Measurements from ENCODE around the gene TRPC4AP. TPM values are rescaled to one million over a fixed set of nuclear protein-coding genes. Genes with fewer than 3 reads are reported as not detected.

Gene TRPC4AP
- total RNA-seq, 1 experiment from 2014 or later = 44.9 TPM

GRCh38 chr20:35059110-35059509, 33.5 kb downstream of the TRPC4AP start:
- no peak for DNase-seq (ENCODE audit: low read depth)

- DNase-seq (ENCODE audit: low read depth) = no peak
Observed at GRCh38 chr20:35055445-35056276, 36.9 kb downstream of the TRPC4AP start.

DNA sequence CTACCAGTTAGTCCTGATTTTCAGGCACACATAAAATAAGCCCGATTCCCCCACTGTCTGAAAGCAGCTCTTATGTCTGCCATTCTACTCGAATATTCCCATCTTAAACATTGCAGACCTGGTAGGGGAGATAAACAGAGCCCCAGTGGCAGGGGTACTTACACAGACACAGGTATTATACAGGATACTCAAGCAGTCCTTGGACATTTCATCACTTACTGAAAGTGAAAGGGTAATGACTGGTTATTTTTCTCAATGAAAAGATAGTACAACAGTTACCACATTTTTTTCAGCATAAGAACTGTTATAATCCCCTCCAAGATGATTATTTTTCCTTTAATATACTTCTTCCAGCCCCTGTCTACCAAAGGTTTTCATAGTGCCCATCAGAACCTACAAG, 37.8 kb downstream of the TRPC4AP start:
- no peak for DNase-seq (ENCODE audit: low read depth)

DNA sequence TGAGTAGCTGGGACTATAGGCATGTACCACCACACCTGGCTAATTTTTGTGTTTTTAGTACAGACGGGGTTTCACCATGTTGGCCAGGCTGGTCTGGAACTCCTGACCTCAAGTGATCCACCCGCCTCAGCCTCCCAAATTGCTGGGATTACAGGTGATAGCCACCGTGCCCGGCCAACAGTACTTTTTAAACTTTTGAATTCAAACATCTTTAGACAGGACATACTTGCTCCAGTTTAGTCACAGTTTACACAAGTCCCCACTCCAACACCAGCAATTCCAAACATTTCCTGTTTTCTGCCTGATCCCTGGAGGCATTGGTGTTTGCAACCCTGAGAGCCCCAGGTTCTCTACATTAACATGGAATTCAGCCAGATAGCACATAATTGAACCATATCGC, 40.0 kb downstream of the TRPC4AP start:
- DNase-seq (ENCODE audit: low read depth) = peak; percentile 8

- DNase-seq (ENCODE audit: low read depth) = no peak
Observed at GRCh38 chr20:35049776-35050352, 42.7 kb downstream of the TRPC4AP start.

GRCh38 chr20:35048739-35049138, 43.9 kb downstream of the TRPC4AP start:
- peak; percentile 20 for DNase-seq (ENCODE audit: low read depth)

DNA sequence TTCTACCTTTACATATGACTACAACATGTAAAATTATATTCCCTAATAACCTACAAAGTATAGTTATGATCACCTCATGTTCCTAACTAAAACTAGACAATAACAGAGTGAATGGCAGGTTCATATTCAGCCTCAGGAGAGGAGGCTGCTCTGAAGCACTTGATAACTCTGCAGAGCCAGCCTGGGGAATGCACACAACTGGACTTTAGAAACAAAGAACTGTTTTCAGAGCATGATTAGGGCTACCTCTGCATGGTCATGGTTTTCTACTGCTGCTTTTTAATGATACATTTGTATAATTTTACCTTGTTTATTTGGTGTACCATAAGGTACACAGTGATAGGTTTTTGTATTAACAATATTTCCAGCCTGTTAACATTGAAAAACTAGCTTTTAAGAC, 50.3 kb downstream of the TRPC4AP start:
- DNase-seq (ENCODE audit: low read depth) = no peak

DNA sequence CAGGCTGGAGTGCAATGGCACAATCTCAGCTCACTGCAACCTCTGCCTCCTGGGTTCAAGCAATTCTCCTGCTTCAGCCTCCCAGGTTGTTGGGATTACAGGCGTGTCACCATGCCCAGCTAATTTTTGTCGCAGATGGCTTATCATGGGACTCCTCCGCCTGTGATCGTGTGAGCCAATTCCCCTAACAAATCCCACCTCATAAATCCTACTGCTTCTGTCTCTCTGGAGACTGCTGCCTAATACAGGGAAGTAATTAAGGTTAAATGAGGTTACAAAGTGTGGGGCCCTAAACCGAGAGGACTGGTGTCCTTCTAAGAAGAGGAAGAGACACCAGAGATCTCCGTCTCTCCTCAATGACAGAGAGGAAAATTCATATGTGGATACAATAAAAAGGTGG, 52.0 kb downstream of the TRPC4AP start:
- DNase-seq (ENCODE audit: low read depth) = no peak

DNA sequence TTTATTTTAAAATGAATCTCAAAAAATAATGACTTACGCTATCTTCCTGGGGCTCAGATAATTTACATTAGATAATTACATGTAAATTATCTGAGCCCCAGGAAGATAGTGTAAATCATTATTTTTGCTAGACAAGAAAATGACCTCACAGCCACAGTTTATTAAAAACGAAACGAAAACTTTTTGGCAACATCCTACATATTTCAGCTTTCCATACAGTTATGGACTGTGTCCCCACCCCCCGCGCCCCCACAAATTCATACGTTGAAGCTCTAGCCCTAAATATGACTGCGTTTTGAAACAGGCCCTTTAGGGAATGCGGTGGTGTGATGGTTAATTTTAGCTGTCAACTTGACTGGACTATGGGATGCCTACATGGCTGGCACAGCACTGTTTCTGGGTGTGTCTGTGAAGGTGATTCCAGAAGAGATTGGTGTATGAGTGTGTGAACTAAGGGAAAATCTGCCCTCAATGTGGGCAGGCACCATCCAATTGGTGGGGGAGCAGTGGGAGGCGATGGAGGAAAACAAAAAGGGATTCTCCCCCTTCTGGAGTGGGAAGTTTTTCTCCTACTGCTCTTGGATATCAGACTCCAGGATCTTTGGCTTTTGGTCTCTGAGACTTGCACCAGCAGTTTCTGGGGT, 52.6 kb downstream of the TRPC4AP start:
- no peak for DNase-seq (ENCODE audit: low read depth)

DNA sequence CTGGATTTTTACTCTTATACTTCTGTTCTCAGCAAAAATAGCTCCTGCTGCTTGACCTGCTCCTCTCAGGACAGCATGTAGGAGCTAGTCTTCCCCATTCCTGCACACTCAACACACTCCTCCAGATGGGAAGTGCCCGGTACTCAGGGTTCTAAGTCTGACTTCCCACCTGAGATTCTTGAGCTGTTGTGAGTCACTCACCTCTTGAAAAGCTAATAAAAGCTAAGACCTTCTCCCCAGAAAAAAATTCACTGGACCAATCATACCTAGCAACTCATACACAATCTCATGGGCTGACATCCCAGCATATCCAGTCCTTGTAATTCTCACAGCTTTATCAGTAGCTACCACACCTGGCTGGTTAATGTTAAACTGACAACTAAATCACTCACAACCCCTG, 53.5 kb downstream of the TRPC4AP start:
- no peak for DNase-seq (ENCODE audit: low read depth)

DNA sequence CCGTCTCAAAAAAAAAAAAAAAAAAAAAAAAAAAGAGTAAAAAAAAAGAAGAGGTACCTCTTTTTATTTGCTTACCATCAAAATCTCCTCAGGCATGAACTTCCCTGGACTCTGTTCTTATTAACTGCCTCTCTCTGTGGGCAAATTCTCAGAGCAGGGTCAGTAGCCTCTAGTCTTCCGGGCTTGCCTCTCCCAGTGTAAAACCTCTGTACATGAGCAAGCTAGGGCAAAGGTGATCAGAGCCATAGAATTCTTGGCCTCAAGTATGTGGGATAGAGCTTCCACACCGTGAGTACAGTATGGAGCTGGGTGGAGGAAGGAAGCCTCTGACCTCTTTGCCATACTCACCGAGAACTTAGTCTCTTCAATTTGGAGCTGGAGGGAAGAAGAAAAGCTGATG, 58.5 kb downstream of the TRPC4AP start:
- no peak for DNase-seq (ENCODE audit: low read depth)

DNA sequence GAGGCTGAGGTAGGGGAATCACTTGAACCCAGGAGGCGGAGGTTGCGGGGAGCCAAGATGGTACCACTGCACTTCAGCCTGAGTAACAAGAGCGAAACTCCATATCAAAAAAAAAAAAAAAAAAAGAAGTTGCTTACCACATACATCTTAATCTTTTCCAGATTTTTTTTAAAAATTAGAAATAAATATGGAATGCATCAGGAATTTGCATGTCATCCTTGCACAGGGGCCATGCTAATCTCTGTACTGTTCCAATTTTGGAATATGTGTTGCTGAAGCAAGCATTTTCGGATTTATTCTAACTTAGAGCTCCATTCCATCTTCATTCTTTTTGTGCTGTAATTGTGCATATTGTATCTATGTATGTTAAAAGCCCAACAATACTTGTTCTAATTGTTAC, 62.5 kb downstream of the TRPC4AP start:
- no peak for DNase-seq (ENCODE audit: low read depth)

- no peak for DNase-seq (ENCODE audit: low read depth)
Observed at GRCh38 chr20:35027301-35027700, 65.3 kb downstream of the TRPC4AP start.

DNA sequence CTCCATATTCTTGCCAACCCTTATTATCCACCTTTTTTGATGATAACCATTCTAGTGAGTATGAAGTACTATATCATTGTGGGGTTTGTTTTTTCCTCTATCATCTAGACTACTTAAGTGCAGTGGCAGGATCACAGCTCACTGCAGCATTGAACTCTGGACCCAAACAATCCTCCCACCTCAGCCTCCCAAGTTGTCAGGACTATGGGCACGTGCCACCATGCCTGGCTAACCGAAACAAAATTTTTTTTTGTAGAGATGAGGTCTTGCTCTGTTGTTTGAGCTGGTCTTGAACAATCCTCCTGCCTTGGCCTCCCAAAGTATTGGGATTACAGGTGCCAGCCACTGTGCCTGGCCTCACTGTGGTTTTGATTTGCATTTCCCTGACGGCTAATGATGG, 67.5 kb downstream of the TRPC4AP start:
- no peak for DNase-seq (ENCODE audit: low read depth)

GRCh38 chr20:35023624-35024023, 69.0 kb downstream of the TRPC4AP start:
- DNase-seq (ENCODE audit: low read depth) = no peak

- DNase-seq (ENCODE audit: low read depth) = no peak
Observed at GRCh38 chr20:35021831-35022230, 70.8 kb downstream of the TRPC4AP start.

DNA sequence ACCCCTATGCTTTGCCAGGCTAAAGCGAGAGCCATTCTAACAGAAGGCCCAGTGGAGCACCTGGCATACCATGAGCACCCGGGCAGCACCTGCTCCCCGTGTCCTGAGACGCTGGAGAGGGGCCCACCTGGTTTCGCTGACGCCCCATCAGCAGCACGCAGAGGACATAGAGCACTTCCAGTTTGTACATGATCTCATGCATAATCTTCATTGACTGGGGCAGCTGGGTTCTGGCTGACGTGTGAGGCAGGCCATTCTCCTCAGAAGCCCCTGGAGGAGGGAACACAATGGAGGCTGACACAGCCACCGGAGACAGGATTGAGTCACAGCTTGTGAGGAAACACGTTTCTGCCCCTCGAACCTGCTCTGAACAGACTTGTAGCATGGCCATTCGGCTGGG, 71.5 kb downstream of the TRPC4AP start:
- DNase-seq (ENCODE audit: low read depth) = no peak

DNA sequence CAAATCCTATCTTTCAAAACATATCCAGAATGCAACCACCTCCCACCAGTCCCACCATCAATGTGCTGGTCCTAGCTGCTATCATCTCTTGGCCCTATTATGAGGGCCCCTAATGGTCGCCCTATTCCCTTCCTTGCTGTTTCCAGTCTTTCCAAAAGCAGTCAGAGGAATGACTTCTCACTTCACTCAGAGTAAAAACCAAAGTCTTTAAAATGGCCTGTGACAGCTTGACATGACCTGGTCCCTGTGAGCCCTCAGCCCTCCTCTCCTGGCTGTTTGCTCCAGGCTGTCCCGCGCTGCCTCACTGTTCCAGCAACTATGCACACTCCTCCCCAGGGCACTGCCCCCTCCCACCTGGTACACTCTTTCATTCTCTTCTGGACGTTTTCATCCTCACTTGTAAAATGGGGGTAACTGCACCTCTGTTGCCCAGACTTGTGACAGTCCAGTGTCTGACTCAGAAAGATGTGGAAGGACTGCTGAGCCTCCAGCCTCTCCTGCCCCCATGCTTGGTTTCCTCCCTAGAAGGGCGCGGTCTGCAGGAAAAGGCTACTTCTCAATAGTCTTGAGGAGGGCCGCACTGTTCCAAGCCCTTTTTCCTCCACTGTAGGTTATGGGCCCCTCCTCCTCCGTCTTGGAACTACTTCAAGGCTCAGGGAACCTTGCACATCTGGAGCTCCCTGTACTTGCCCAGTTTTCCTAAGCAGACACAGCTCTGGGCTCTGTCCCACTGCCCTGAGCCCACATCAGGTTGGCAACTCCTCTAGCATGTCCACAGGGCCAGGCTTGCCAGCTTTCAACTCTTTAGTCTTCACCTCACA, 72.3 kb downstream of the TRPC4AP start:
- DNase-seq (ENCODE audit: low read depth) = no peak

DNA sequence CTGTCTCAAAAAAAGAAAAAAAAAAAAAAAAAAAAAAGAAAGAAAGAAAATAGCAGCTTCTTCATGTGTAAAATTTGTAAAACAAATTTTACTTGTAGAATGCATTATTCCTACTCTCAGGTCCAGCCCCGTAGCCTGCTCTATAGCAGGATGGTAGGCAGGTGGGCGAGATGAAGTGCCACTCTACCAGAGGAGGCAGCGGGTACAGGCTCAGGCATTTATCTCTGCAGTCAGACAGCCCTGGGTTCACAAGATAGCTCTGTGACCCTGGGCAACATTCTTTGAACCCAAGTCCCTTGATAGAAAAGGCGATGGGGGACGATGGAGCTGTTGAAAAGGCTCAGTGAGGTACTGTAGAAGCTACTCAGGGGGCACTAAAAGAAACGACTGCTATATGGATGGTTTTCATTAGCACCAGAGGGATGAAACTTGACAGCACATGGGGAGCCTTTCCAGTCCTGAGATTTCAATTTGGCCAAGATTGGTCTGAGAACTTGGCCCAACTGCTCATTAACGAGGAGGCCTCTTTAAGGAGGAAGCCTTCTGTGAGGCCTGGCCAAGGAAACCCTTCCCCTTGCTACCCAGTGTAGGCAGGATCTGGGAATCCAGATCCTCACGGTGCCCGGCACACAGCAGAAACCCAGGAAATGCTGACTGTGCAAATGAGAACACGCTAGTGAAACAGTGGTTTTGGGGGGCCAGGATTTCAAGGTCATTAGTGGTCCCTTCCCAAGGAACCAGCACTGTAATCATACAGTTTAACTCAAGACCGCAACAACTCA, 73.8 kb downstream of the TRPC4AP start:
- DNase-seq (ENCODE audit: low read depth) = no peak

GRCh38 chr20:35017099-35017835, 75.3 kb downstream of the TRPC4AP start:
- no peak for DNase-seq (ENCODE audit: low read depth)

DNA sequence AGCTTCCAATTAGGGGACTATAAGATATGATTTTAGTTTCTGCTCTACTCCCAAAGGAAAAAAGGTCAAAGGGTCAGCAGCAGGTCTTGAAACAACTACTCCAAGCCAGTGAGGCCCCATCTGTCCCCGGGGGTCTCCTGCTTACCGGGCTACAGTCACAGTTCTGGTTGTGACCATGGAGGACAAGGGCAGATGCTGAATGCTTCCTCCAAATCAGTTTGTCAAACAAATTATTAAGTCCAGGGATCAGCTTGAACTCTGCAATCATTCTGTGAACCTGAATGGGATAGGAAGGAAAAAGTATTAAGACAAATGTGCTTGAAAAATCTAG, 76.8 kb downstream of the TRPC4AP start:
- DNase-seq (ENCODE audit: low read depth) = no peak

All from RPMI7951 (cell line).